GM12865 (cell line): ENCODE measurements around the gene METAP1D.
"Not testable (repeated sequence)": the region's sequence is repeated elsewhere in the genome, so short reads cannot be mapped to it uniquely, and the experiment has no call there.

Source experiments
- DNase-seq: peaks from one replicate; pipeline ENCODE4 v3.0.0; 2010; ENCODE audit warnings: low read depth
- H3K4me3 ChIP-seq: 2 replicates; pipeline ENCODE4 v1.5.1; 2011; ENCODE audit warnings: mild to moderate bottlenecking, low read depth, low read length, control low read depth
- CTCF ChIP-seq: IDR thresholded peaks from 2 replicates; pipeline ENCODE4 v1.5.1; 2011; ENCODE audit warnings: low read length, control low read depth, low read depth, inconsistent platforms; ENCODE audit not compliant: insufficient read depth; ENCODE audit errors: missing control alignments

METAP1D gene

GRCh38 chr2:172065111-172065510 is 65.4 kb downstream of the METAP1D start:
- TF ChIP-seq CTCF: no peak
- H3K4me3 ChIP-seq: no peak overlapping the region

GRCh38 chr2:172066394-172066886 is 66.7 kb downstream of the METAP1D start:
- DNase-seq: no peak
- H3K4me3 ChIP-seq: no peak overlapping the region
- no peak for TF ChIP-seq CTCF

More at GRCh38 chr2:172065111-172065510, 65.4 kb downstream of the METAP1D start:
- DNase-seq: no peak

- not testable (repeated sequence) for DNase-seq, H3K4me3 ChIP-seq
These were observed 68.2 kb downstream of the METAP1D start for GRCh38 chr2:172067905-172068304.

GRCh38 chr2:172070936-172071335 is 71.2 kb downstream of the METAP1D start:
- TF ChIP-seq CTCF: no peak
- H3K4me3 ChIP-seq: no peak overlapping the region
- no peak for DNase-seq

- no peak for TF ChIP-seq CTCF
- no peak overlapping the region for H3K4me3 ChIP-seq
- DNase-seq: no peak
These were observed 72.5 kb downstream of the METAP1D start for GRCh38 chr2:172072303-172072702.

- no peak for TF ChIP-seq CTCF
- no peak overlapping the region for H3K4me3 ChIP-seq
- no peak for DNase-seq
These were observed 73.0 kb downstream of the METAP1D start for GRCh38 chr2:172072706-172073105.

- no peak overlapping the region for H3K4me3 ChIP-seq
- no peak for DNase-seq
- TF ChIP-seq CTCF: no peak
These were observed 73.8 kb downstream of the METAP1D start for GRCh38 chr2:172073518-172073917.
